Mononuclear cell (primary cell): ENCODE measurements around the gene PERCC1. TPM values are rescaled to one million over a fixed set of nuclear protein-coding genes. Genes with fewer than 3 reads are reported as not detected.
"Not testable (repeated sequence)": the region's sequence is repeated elsewhere in the genome, so short reads cannot be mapped to it uniquely, and the experiment has no call there.

ENCODE experiments used
- H3K27me3 ChIP-seq: 2 replicates; pipeline ENCODE4 v1.6.0; 2011; ENCODE audit warnings: low read length, control low read depth; ENCODE audit not compliant: insufficient read depth
- H3K4me1 ChIP-seq: 2 replicates; pipeline ENCODE4 v1.5.1; 2011; ENCODE audit warnings: mild to moderate bottlenecking, low read length, control low read depth; ENCODE audit not compliant: insufficient read depth
- H3K4me3 ChIP-seq: 2 replicates; pipeline ENCODE4 v1.5.1; 2011; ENCODE audit warnings: mild to moderate bottlenecking, low read length, moderate library complexity
- H3K9me3 ChIP-seq: 2 replicates; pipeline ENCODE4 v1.5.1; 2011; ENCODE audit warnings: low read depth, mild to moderate bottlenecking, control low read depth, low read length
- total RNA-seq: library from RNA; depleted of rRNA; stranded (reverse); fragments of >200 nt; gene quantifications from one replicate; pipeline ENCODE4 v1.2.3, GENCODE V29; 2012

The PERCC1 gene
- total RNA-seq, 1 donor, result 0.84 TPM

GRCh38 chr16:1460602-1461138, 29.8 kb downstream of the PERCC1 start:
- H3K4me1 ChIP-seq, result peaks cover 5% of the 10 kb centered on the region
- H3K4me3 ChIP-seq, result no peak overlapping the region
- no peaks in the 10 kb centered on the region for H3K27me3 ChIP-seq
- H3K9me3 ChIP-seq, result no peaks in the 10 kb centered on the region

GRCh38 chr16:1461146-1461545, 30.3 kb downstream of the PERCC1 start:
- H3K4me3 ChIP-seq, result no peak overlapping the region
- no peaks in the 10 kb centered on the region for H3K27me3 ChIP-seq
- H3K9me3 ChIP-seq, result no peaks in the 10 kb centered on the region
- H3K4me1 ChIP-seq, result peaks cover 5% of the 10 kb centered on the region

- no peaks in the 10 kb centered on the region for H3K9me3 ChIP-seq
- H3K4me1 ChIP-seq, result peaks cover 2% of the 10 kb centered on the region
- H3K4me3 ChIP-seq, result no peak overlapping the region
- H3K27me3 ChIP-seq, result no peaks in the 10 kb centered on the region
Observed at GRCh38 chr16:1464196-1464893, 33.5 kb downstream of the PERCC1 start.

- H3K9me3 ChIP-seq, result no peaks in the 10 kb centered on the region
- no peaks in the 10 kb centered on the region for H3K27me3 ChIP-seq
- H3K4me1 ChIP-seq, result peaks cover 9% of the 10 kb centered on the region
- H3K4me3 ChIP-seq, result no peak overlapping the region
Observed at GRCh38 chr16:1464894-1465566, 34.2 kb downstream of the PERCC1 start.

GRCh38 chr16:1465567-1465915, 34.7 kb downstream of the PERCC1 start:
- H3K9me3 ChIP-seq, result no peaks in the 10 kb centered on the region
- H3K4me3 ChIP-seq, result no peak overlapping the region
- no peaks in the 10 kb centered on the region for H3K27me3 ChIP-seq
- H3K4me1 ChIP-seq, result peaks cover 14% of the 10 kb centered on the region

- Histone ChIP-seq H3K9me3 (no peaks in the 10 kb centered on the region), H3K4me3 (no peak overlapping the region), H3K4me1 (peaks cover 19% of the 10 kb centered on the region), H3K27me3 (no peaks in the 10 kb centered on the region)
Observed at GRCh38 chr16:1466054-1466453, 35.2 kb downstream of the PERCC1 start.

GRCh38 chr16:1466968-1467521, 36.2 kb downstream of the PERCC1 start:
- Histone ChIP-seq H3K4me3 (no peak overlapping the region), H3K27me3 (no peaks in the 10 kb centered on the region), H3K4me1 (peaks cover 29% of the 10 kb centered on the region), H3K9me3 (no peaks in the 10 kb centered on the region)

- peaks cover 43% of the 10 kb centered on the region for H3K4me1 ChIP-seq
- H3K4me3 ChIP-seq, result no peak overlapping the region
- H3K27me3 ChIP-seq, result no peaks in the 10 kb centered on the region
- H3K9me3 ChIP-seq, result no peaks in the 10 kb centered on the region
Observed at GRCh38 chr16:1468426-1468810, 37.5 kb downstream of the PERCC1 start.

- H3K4me1 ChIP-seq, result peaks cover 50% of the 10 kb centered on the region
- not testable (repeated sequence) for H3K27me3 ChIP-seq, H3K9me3 ChIP-seq, H3K4me3 ChIP-seq
Observed at GRCh38 chr16:1469141-1469540, 38.3 kb downstream of the PERCC1 start.

- Histone ChIP-seq H3K9me3 (no peaks in the 10 kb centered on the region), H3K27me3 (no peaks in the 10 kb centered on the region), H3K4me3 (peak overlapping the region; percentile 19), H3K4me1 (peaks cover 54% of the 10 kb centered on the region)
Observed at GRCh38 chr16:1469693-1470201, 38.9 kb downstream of the PERCC1 start.

GRCh38 chr16:1470481-1471251, 39.8 kb downstream of the PERCC1 start:
- peaks cover 59% of the 10 kb centered on the region for H3K4me1 ChIP-seq
- H3K9me3 ChIP-seq, result no peaks in the 10 kb centered on the region
- H3K27me3 ChIP-seq, result no peaks in the 10 kb centered on the region
- no peak overlapping the region for H3K4me3 ChIP-seq

GRCh38 chr16:1471569-1472194, 40.8 kb downstream of the PERCC1 start:
- no peak overlapping the region for H3K4me3 ChIP-seq
- no peaks in the 10 kb centered on the region for H3K27me3 ChIP-seq
- H3K4me1 ChIP-seq, result peaks cover 62% of the 10 kb centered on the region
- H3K9me3 ChIP-seq, result no peaks in the 10 kb centered on the region

GRCh38 chr16:1472974-1473373, 42.1 kb downstream of the PERCC1 start:
- H3K4me1 ChIP-seq, result peaks cover 62% of the 10 kb centered on the region
- no peaks in the 10 kb centered on the region for H3K27me3 ChIP-seq
- H3K9me3 ChIP-seq, result no peaks in the 10 kb centered on the region
- H3K4me3 ChIP-seq, result no peak overlapping the region

GRCh38 chr16:1474082-1474795, 43.4 kb downstream of the PERCC1 start:
- Histone ChIP-seq H3K4me1 (peaks cover 61% of the 10 kb centered on the region), H3K4me3 (peak overlapping the region; percentile 66), H3K9me3 (no peaks in the 10 kb centered on the region), H3K27me3 (no peaks in the 10 kb centered on the region)
